ENCODE results near the gene VGLL2. TPM values are rescaled to one million over a fixed set of nuclear protein-coding genes. Genes with fewer than 3 reads are reported as not detected.
"Not testable (repeated sequence)": the region's sequence is repeated elsewhere in the genome, so short reads cannot be mapped to it uniquely, and the experiment has no call there.

The VGLL2 gene, protein sequence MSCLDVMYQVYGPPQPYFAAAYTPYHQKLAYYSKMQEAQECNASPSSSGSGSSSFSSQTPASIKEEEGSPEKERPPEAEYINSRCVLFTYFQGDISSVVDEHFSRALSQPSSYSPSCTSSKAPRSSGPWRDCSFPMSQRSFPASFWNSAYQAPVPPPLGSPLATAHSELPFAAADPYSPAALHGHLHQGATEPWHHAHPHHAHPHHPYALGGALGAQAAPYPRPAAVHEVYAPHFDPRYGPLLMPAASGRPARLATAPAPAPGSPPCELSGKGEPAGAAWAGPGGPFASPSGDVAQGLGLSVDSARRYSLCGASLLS
- total RNA-seq, result not detected
- long read RNA-seq, result 0 reads

DNA sequence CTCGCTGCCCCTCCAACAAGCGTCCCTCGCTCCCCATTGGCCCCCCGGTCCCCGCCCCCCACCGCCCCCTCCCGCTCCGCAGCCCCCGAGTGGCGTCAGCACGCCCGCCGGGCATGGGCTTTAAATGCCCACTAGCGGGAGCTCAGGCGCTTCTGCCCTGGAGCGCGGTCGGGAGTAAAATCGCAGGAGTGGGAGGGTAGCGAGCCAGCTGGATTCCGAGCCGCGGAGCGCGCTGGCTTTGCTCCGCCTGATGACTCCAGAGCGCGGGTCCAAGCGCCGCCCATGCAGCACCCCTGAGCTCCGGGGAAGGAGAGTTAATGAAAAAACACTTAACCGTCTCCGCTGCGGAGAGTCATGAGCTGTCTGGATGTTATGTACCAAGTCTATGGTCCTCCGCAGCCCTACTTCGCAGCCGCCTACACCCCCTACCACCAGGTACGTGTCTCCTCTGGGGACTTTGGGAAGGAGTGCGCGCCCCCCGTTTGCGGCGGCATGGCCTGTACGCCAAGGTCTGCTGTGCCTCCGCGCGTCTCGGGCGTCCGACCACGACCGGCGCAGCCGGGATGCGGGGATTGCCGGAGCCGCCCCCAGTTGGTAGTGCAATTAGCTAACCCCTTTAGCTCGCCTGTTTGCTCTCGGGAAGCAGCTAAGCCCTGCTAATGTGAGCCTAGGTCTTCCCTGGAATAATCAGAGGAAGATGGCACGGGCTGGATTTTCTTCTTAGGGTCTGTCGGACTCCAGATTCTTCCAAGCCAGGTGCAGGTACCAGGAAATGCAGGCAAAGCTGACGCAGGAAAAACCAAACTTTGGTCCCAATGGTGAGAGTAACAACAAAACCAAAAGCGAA lies at the start of gene VGLL2:
VGLL2 (plus strand) TSS at position 149 of the 847 bp plus-strand sequence; CDS start at position 355, 206 bp downstream.
- no peak for DNase-seq (ENCODE audit: low spot score)

DNA sequence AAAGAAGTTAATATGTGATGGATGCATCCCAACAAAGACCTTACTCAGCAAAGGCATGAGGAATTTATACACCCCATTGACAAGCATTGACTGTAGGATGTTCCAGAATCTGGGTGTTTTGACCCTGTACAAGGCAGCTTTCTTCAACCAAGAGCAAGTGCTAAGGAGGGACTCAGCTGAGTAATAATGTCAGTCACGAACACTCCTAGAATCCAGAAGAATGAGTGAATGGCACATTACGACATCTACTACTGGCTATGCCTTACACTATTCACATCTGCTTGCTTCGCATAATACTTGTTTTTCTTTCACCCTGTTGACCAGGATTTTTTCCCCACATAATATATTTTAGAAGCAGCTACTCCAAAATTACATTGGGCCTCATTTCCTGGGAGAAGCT lies 42.5 kb upstream of the VGLL2 start:
- no peak for DNase-seq (ENCODE audit: low spot score)

DNA sequence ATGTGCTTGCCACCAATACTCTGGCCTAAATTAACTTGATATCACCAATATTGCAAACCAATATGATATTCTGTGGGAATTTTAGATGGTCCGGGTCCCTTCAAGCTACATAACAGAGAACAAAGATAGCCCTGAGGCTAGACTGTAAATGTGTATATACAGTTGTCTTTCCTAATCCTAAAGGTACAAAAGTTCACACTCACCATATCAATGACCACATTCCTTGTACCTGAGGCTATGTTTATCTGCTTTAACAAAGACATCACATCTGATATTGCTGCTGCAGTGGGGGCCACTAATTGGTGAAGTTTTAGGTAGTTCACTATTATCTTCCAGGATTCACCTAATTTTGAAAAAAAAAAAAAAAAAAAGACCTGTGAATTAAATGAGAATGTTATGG lies 38.6 kb upstream of the VGLL2 start:
- no peak for DNase-seq (ENCODE audit: low spot score)

DNA sequence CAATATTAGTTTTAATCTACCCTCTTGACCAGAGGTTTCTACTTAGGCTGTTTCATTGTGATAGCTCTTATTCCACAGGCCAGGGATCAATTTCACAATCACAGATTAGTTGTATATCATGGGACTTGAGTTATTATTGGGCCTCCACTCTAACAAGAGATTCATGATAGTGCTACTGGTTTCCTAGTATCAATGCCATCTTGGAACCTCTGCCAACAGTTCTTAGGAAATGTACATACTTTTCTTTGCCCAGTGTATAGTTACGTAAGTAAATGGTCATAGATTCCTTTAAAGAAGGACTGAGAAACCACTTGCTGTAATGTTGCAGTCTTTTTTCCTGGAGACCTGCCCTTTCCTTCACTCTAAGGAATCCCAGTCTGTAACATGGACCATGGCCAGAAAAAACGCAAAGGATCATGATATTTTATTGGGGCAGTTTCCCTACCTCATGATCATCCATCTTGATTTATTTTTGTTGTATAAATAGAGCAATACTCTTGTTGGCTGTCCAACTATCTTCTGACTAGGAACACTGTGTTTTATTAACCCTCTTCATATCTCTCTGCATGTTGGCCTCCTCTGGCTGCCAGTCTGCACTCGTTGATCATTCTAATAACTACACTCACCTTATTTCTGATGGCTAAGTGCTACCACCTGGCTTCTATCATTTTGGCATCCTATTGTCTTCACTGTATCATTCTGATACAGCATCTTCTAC lies 38.0 kb upstream of the VGLL2 start:
- DNase-seq (ENCODE audit: low spot score), result no peak

DNA sequence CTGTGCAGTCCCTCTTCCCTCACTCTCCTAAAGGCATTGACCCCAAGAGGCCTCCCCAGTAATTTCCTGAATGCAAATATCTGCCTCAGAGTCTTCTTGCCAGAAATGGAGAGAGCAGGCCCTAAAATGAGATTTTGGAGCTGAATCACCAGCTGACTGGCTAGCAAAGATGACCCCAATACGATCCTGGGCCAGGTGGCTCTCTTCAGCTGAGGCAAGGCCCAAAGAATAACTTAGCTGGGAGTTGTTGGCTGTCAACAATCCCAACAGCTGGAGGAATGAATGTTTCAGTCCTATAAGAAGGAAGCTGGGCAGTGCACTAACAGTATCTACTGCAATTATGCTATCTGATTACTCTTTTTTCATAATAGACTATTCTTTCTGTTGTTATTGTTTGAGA lies 37.2 kb upstream of the VGLL2 start:
- DNase-seq (ENCODE audit: low spot score), result no peak

DNA sequence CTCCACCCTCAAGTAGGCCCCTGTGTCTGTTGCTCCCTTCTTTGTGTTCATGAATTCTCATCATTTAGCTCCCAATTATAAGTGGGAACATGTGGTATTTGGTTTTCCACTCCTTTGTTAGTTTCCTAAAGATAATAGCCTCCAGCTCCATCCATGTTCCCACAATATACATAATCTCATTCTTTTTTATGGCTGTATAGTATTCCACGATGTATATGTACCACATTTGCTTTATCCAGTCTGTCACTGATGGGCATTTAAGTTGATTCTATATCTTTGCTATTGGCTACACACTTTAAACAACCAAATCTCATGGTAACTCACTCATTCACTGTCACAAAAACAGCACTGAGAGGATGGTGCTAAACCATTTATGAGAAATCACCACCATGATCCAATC lies 35.5 kb upstream of the VGLL2 start:
- no peak for DNase-seq (ENCODE audit: low spot score)

DNA sequence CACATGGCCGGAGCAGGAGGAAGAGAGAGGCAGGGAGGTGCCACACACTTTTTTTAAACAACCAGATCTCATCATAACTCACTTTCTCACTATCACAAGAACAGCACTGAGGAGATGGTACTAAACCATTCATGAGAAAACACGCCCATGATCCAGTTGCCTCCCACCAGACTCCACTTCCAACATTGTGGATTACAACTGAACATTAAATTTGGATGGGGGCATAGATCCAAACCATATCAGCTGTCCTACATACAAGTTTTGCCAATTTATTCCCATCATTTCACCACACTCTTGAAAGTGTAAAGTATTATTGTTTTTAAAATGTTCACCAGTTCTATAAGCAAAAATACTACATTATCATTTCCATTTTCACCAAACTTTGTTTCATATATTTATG lies 33.9 kb upstream of the VGLL2 start:
- no peak for DNase-seq (ENCODE audit: low spot score)

DNA sequence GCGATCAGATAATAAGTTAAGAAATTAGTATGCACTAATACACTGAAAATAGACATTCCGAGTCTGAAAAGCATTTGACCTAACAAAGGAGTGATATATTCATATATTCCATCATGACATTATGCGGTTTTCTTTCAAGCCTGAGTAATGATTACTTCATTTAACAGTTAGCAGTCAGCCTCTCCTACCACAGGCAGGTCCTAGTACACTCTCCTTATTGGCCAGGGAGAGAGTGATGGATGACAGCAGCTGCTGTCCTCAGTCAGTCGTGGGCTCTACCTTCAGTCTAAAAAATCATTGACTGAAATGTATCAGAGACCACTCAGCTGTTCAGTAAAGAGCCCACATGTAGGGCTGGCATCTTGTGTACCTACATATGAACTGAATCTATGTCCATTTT lies 33.2 kb upstream of the VGLL2 start:
- no peak for DNase-seq (ENCODE audit: low spot score)

DNA sequence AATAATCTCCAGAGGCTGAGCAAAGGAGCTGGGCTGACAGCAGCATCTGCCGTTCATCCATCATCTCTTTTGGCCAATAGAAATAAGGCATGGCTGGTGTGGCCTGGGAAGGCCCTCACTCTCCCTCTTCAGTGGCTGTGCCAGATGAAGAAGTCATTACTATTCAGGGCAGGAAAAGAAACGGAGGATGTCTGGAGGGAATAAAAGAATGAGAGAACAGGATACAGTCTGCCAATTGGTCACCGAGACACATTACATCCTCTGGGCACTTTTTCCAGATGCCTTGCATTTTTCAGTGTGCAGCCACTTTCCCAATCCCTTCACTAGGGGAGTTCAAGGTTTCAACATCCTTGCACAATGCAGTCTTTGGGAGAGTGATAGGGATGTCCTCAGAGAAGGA lies 32.2 kb upstream of the VGLL2 start:
- DNase-seq (ENCODE audit: low spot score), result no peak

DNA sequence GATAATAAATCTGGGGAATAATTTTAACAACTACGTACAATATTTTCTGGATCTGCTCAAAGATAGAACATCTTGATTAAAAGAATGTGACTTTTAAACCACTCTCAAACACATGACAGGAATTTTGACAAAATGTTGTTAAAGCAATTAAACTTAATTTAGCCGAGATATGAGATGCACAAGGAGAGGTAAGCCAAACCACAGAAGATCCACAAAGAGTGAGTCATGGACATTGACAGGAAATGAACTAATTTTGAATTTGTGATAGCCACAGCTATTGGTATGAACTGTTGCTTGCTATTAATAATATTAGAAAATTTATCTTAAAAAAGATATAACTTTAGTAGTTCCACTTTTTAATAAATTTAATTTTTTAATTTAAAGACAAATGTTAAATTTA lies 27.8 kb upstream of the VGLL2 start:
- no peak for DNase-seq (ENCODE audit: low spot score)

DNA sequence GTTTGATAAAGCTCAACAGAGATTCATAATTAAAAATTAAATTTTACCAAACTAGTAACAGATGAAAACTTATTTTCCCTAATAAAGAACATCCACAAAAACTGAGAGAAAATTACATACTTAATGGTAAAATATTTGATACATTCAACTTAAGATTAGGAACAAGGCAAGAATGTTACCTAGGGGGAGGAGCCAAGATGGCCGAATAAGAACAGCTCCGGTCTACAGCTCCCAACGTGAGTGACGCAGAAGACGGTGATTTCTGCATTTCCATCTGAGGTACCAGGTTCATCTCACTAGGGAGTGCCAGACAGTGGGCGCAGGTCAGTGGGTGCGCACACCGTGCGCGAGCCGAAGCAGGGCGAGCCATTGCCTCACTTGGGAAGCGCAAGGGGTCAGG lies 20.8 kb upstream of the VGLL2 start:
- DNase-seq (ENCODE audit: low spot score), result not testable (repeated sequence)

DNA sequence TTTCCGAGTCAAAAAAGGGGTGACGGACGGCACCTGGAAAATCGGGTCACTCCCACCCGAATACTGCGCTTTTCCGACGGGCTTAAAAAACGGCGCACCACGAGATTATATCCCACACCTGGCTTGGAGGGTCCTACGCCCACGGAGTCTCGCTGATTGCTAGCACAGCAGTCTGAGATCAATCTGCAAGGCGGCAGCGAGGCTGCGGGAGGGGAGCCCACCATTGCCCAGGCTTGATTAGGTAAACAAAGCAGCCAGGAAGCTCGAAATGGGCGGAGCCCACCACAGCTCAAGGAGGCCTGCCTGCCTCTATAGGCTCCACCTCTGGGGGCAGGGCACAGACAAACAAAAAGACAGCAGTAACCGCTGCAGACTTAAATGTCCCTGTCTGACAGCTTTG lies 20.4 kb upstream of the VGLL2 start:
- not testable (repeated sequence) for DNase-seq (ENCODE audit: low spot score)

DNA sequence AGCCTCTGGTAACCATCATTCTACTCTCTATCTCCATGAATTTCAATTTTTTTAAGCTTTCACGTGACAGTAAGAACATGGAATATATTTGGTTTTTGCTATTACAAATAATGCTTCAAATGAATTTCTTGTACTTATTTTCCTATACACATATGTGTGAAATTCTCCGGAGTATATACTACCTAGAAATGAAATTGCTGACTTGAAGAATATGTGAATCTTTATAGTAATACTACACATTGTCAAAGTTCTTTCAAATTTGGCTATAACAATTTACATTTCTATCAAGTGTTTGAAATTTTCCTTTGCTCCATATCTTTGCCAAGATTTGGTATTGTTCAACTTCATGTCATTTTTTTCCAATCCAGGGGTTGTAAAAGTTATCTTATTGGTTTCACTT lies 11.6 kb upstream of the VGLL2 start:
- DNase-seq (ENCODE audit: low spot score), result no peak

DNA sequence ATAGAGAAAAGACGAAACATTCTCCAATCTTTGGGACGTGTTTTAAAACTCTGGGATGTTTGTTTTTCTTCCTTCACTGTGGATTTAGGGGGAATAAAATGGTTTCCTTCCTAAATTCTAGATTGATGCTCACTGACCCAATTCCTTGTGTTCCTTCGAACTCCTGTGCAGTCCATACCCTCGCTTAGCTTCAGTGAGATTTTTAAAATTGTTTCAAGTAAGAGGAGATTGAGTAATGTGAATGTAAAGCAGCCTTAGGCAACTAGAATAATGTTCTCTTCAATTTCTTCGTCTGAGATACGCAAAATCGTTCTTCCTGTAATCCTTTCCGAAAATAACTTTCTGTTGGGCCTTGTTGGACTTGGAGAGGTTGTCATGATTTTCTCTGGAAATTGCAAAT lies 2.6 kb upstream of the VGLL2 start:
- DNase-seq (ENCODE audit: low spot score), result no peak

DNA sequence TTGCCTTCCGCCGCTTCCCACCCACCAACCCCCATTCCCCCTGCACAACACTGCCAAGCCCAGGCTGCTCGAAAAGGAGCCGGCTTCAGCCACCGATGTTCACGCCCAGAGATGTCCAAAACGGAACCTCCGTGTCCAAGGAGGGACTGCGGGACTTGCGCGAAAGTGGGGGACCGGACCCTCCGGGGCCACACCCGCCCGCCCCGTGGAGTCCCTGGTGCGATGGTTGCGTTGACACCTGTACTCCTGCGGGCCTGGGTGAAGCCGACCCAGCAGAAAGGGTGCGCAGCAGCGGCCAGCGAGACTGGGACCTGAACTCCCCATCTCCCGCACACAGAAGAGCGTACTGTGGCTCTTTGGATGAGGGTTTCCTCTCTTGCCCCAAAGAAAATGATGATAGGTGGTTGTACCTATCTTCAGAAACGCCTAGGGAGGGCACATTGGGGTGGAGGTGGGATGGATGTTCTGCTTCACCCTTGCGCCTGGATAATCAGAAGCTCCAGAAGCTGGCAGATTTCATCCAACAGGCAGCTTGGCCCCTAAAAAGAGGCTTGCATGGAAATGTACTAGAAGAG lies 1.9 kb upstream of the VGLL2 start:
- no peak for DNase-seq (ENCODE audit: low spot score)

DNA sequence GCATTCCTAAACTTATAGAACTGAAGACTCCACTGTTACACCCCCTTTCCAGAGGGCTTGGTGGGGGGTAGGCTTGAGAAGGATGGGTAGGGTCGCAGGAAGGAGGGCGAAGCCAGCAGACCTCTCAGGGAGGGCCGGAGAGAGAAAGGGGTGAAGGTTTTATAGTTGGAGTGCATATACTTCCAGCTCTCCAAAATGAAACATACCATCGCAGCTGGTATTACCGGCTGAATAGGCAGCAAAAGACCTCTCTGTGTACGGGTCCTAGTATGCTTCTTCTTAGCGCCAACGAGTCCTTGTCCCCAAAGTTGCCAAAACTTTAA lies 1.0 kb upstream of the VGLL2 start:
- no peak for DNase-seq (ENCODE audit: low spot score)

DNA sequence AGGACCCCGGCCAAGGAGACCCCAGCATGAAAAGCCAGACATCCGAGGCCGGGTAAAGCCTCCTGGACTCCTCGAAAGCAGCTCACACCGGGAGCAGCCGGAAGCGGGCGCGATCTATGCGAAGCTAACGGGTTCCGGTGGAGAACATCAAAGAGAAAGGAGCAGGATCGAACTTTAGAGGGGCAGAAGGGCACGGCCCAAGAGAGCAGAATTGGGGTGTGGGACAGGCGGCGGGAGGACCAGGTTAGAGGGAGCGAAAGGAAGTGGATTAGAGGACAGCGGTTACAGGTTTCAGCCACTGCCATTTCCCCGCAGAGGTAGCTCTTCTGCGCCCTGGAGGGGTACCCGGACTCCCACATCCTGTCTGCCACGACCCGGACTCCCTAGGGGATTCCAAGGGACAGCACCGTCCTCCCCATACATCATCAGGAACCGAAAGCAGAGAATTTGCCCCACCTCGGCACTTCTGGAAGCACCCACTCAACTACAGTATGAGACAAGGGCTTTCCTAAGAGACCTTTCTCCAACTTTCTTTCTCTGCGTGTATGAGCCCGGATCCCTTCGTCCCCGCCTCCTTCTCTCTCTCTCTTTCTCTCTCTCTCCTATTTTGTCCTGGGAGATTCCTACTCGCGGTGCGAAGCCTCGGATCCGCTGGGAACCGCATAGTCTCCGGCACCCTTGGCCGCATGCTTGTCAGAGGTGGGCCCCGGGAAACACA lies 507 bp upstream of the VGLL2 start:
- DNase-seq (ENCODE audit: low spot score), result no peak

DNA sequence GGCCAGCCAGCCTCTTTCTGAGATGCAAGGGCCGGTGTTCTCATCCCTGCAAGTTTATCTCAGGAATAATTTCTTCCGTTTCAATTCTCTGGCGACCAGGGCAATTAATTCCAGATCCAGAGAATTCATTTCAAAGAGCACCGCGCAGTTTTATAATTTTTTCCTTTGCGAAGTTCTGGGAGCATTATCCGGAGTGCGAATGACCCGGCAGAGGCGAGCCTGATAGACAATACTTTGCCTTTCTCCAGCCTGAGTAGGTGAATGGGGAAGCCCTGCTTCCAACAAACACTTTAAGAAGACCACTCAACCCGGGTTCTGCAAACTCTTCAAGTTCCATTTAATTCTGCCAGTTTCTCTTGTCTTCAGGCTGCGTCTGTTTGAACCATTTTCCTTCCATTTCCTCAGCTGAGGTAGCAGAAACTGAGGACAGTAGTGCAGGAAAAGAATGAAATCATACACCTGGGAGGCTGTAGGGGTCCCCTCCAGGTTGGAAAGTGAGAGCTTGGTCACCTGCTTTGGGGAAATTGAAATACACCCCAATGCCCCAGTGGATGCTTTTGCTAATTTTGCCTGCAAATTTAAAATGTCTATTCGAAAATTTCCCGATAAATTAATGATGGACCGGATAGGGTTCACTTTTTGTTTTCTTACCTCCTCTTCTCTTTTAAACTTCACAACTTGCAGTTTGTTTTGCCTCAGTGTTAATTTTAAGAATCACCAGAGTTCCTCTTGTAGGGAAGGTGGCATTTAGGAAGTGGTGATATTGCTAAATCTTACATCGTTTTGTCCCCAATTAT lies 1.1 kb downstream of the VGLL2 start:
- no peak for DNase-seq (ENCODE audit: low spot score)

DNA sequence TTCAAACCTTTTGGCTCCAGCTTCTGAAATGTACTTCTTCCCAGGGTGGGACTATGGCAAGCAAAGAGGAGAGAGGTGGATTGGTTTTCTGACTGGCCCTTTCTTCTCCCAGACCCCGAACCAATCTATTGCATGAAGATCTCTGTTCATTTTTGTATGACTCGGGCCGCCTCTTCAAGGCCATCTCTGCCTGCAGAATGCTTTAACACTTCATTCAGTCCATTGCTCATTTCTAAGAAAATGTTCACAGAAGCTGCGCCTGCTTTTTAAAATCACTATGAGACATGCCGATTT lies 1.6 kb downstream of the VGLL2 start:
- DNase-seq (ENCODE audit: low spot score), result no peak

DNA sequence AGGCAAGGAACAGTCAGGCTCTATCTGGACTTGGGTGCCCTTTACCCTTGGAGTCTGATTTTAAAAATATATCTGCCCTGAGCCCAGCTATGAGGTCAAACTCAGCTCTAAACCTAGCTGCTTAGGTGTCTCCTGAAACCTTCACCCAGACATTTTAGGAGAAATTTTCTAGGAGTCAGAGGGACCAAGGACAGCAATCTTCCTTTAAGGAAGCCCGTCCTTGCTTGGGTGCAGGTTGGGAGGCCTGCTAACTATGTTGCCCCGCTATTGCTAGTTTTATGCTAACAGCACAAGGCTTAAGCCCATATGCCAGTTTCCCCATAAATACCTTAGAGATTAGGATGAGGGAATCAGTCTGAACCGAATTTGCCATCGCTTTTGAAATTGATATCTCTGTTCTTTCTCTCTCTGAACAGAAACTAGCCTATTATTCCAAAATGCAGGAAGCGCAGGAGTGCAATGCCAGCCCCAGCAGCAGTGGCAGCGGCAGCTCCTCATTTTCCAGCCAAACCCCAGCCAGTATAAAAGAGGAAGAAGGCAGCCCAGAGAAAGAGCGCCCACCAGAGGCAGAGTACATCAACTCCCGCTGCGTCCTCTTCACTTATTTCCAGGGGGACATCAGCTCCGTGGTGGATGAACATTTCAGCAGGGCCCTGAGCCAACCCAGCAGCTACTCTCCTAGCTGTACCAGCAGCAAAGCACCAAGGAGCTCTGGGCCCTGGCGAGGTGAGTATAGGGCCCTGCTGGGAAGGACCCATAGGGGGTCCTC lies 2.6 kb downstream of the VGLL2 start:
- no peak for DNase-seq (ENCODE audit: low spot score)
